SH-SY5Y (cell line): ENCODE data around the gene NBAS.

Experiments used
- GATA2 ChIP-seq: IDR thresholded peaks from 2 replicates; pipeline ENCODE4 v1.6.1; 2011; ENCODE audit warnings: mild to moderate bottlenecking, low read depth, low read length
- GATA3 ChIP-seq: IDR thresholded peaks from 2 replicates; pipeline ENCODE4 v1.6.1; 2011; ENCODE audit warnings: low read depth, mild to moderate bottlenecking, low read length, moderate library complexity

GRCh38 chr2:15271276-15271675, 289.9 kb downstream of the NBAS start:
- no peak for TF ChIP-seq GATA2
- TF ChIP-seq GATA3: no peak
